Activated CD8-positive, alpha-beta memory T cell treated with anti-CD3 and anti-CD28 coated beads for 36 hours (primary cell): ENCODE measurements around the gene EBF4. TPM values are rescaled to one million over a fixed set of nuclear protein-coding genes. Genes with fewer than 3 reads are reported as not detected.
"Not testable (repeated sequence)": the region's sequence is repeated elsewhere in the genome, so short reads cannot be mapped to it uniquely, and the experiment has no call there.

ENCODE experiments used
- CTCF ChIA-PET: fragments of 350-600 bp; sonication (Branson Sonifier 250); formaldehyde crosslinking; loops from one replicate; lab custom pipeline; 2021; ENCODE audit warnings: antibody characterized with exemption; lab: Charles Lee
- POLR2A ChIA-PET: fragments of 350-600 bp; sonication (Branson Sonifier 250); formaldehyde crosslinking; loops from one replicate; lab custom pipeline; 2021; ENCODE audit warnings: antibody characterized with exemption; lab: Charles Lee
- total RNA-seq, 2 experiments: library from RNA; stranded (reverse); gene quantifications; one replicate each; pipeline ENCODE4 v1.2.3, GENCODE V29; 2021

The EBF4 gene
- total RNA-seq, 2 experiments from 2014 or later, result 0.61 to 0.74 TPM

- CTCF ChIA-PET, result interaction anchor here (0.5 to 1.1 kb wide), 3 partner anchors 17 to 395 kb away, joined by 3 read pairs; no protein-coding TSS in a partner anchor
- POLR2A ChIA-PET, result no interaction called here
These were observed 67.8 kb downstream of the EBF4 start for GRCh38 chr20:2760297-2760951.

GRCh38 chr20:2760952-2761305 is 68.3 kb downstream of the EBF4 start:
- ChIA-PET CTCF (interaction anchor here (0.6 to 1.2 kb wide), 2 partner anchors 8 to 950 kb away, joined by 3 to 4 read pairs; no protein-coding TSS in a partner anchor), POLR2A (no interaction called here)

GRCh38 chr20:2761885-2762284 is 69.3 kb downstream of the EBF4 start:
- POLR2A ChIA-PET, result no interaction called here

GRCh38 chr20:2762578-2763131 is 70.1 kb downstream of the EBF4 start:
- ChIA-PET CTCF (interaction anchor here (1.8 kb wide), 1 partner anchor 19 kb away, joined by 5 read pairs; no protein-coding TSS in a partner anchor), POLR2A (no interaction called here)

More at GRCh38 chr20:2761885-2762284, 69.3 kb downstream of the EBF4 start:
- CTCF ChIA-PET, result interaction anchor here (1.2 kb wide), 1 partner anchor 9 kb away, joined by 4 read pairs; no protein-coding TSS in a partner anchor

GRCh38 chr20:2763186-2763585 is 70.6 kb downstream of the EBF4 start:
- CTCF ChIA-PET, result interaction anchor here (1.8 kb wide), 1 partner anchor 19 kb away, joined by 5 read pairs; no protein-coding TSS in a partner anchor
- POLR2A ChIA-PET, result no interaction called here

- ChIA-PET CTCF (no interaction called here), POLR2A (no interaction called here)
These were observed 75.4 kb downstream of the EBF4 start for GRCh38 chr20:2767768-2768631.

GRCh38 chr20:2768632-2769015 is 76.0 kb downstream of the EBF4 start:
- CTCF ChIA-PET, result no interaction called here
- POLR2A ChIA-PET, result no interaction called here

GRCh38 chr20:2770091-2770490 is 77.5 kb downstream of the EBF4 start:
- CTCF ChIA-PET, POLR2A ChIA-PET: not testable (repeated sequence)

- CTCF ChIA-PET, result no interaction called here
- POLR2A ChIA-PET, result no interaction called here
These were observed 79.1 kb downstream of the EBF4 start for GRCh38 chr20:2771631-2772080.

GRCh38 chr20:2773812-2774211 is 81.2 kb downstream of the EBF4 start:
- ChIA-PET CTCF (interaction anchor here (0.6 kb wide), 1 partner anchor 27 kb away, joined by 5 read pairs; the partner anchor contains the start of gene CPXM1), POLR2A (interaction anchor here (0.7 kb wide), 1 partner anchor 24 kb away, joined by 6 read pairs; no protein-coding TSS in a partner anchor)

- ChIA-PET CTCF (no interaction called here), POLR2A (no interaction called here)
These were observed 82.6 kb downstream of the EBF4 start for GRCh38 chr20:2775139-2775538.

- ChIA-PET CTCF (no interaction called here), POLR2A (no interaction called here)
These were observed 86.2 kb downstream of the EBF4 start for GRCh38 chr20:2778602-2779321.

- ChIA-PET CTCF (interaction anchor here (1.1 kb wide), 1 partner anchor 40 kb away, joined by 3 read pairs; no protein-coding TSS in a partner anchor), POLR2A (no interaction called here)
These were observed 88.4 kb downstream of the EBF4 start for GRCh38 chr20:2780948-2781347.

GRCh38 chr20:2783908-2784566 is 91.5 kb downstream of the EBF4 start:
- CTCF ChIA-PET, result interaction anchor here (0.7 kb wide), 1 partner anchor 168 kb away, joined by 3 read pairs; no protein-coding TSS in a partner anchor
- POLR2A ChIA-PET, result interaction anchor here (0.7 kb wide), 1 partner anchor 135 kb away, joined by 3 read pairs; no protein-coding TSS in a partner anchor

- ChIA-PET POLR2A (no interaction called here), CTCF (interaction anchor here (0.9 to 1.2 kb wide), 2 partner anchors 34 to 38 kb away, joined by 3 to 4 read pairs; no protein-coding TSS in a partner anchor)
These were observed 100.9 kb downstream of the EBF4 start for GRCh38 chr20:2793471-2793870.

- POLR2A ChIA-PET, result no interaction called here
- CTCF ChIA-PET, result interaction anchor here (0.9 kb wide), 1 partner anchor 39 kb away, joined by 4 read pairs; no protein-coding TSS in a partner anchor
These were observed 101.7 kb downstream of the EBF4 start for GRCh38 chr20:2794202-2794748.

GRCh38 chr20:2794866-2795447 is 102.4 kb downstream of the EBF4 start:
- CTCF ChIA-PET, result no interaction called here

GRCh38 chr20:2795451-2795850 is 102.9 kb downstream of the EBF4 start:
- POLR2A ChIA-PET, result no interaction called here
- CTCF ChIA-PET, result no interaction called here

More at GRCh38 chr20:2794866-2795447, 102.4 kb downstream of the EBF4 start:
- POLR2A ChIA-PET, result no interaction called here
